ENCODE results near the gene TP53RK.

Gene TP53RK

GRCh38 chr20:46657137-46657536 lies 32.1 kb downstream of the TP53RK start:
- DNase-seq = no peak

- no peak for DNase-seq
Measured at GRCh38 chr20:46652699-46653098, 36.5 kb downstream of the TP53RK start.

GRCh38 chr20:46651091-46651962 lies 37.9 kb downstream of the TP53RK start, which contains the start of gene SLC13A3:
SLC13A3 (minus strand) TSS chr20:46651459; CDS start chr20:46651421, 38 bp downstream.
- DNase-seq = no peak

- DNase-seq = no peak
Measured at GRCh38 chr20:46650575-46651090, 38.6 kb downstream of the TP53RK start.

- DNase-seq = no peak
Measured at GRCh38 chr20:46649965-46650542, 39.2 kb downstream of the TP53RK start.

GRCh38 chr20:46649650-46649949 lies 39.6 kb downstream of the TP53RK start:
- no peak for DNase-seq

GRCh38 chr20:46648903-46649649 lies 40.2 kb downstream of the TP53RK start:
- DNase-seq = no peak

- no peak for DNase-seq
Measured at GRCh38 chr20:46647469-46647868, 41.8 kb downstream of the TP53RK start.

- DNase-seq = no peak
Measured at GRCh38 chr20:46646659-46647380, 42.4 kb downstream of the TP53RK start.

- no peak for DNase-seq
Measured at GRCh38 chr20:46646122-46646521, 43.1 kb downstream of the TP53RK start.

- DNase-seq = no peak
Measured at GRCh38 chr20:46644733-46645132, 44.5 kb downstream of the TP53RK start.

- DNase-seq = no peak
Measured at GRCh38 chr20:46644160-46644559, 45.1 kb downstream of the TP53RK start.

- DNase-seq = no peak
Measured at GRCh38 chr20:46642969-46643343, 46.3 kb downstream of the TP53RK start.

- no peak for DNase-seq
Measured at GRCh38 chr20:46642265-46642968, 46.8 kb downstream of the TP53RK start.

- no peak for DNase-seq
Measured at GRCh38 chr20:46641424-46641823, 47.8 kb downstream of the TP53RK start.

GRCh38 chr20:46640536-46641311 lies 48.5 kb downstream of the TP53RK start:
- no peak for DNase-seq

- no peak for DNase-seq
Measured at GRCh38 chr20:46640044-46640443, 49.2 kb downstream of the TP53RK start.

GRCh38 chr20:46639587-46639986 lies 49.7 kb downstream of the TP53RK start:
- DNase-seq = no peak

- no peak for DNase-seq
Measured at GRCh38 chr20:46638898-46639274, 50.4 kb downstream of the TP53RK start.

GRCh38 chr20:46638134-46638897 lies 50.9 kb downstream of the TP53RK start:
- no peak for DNase-seq
